Left hindlimb (tissue), 1 donor: ENCODE results near the gene RABL2A.
"Not testable (repeated sequence)": the region's sequence is repeated elsewhere in the genome, so short reads cannot be mapped to it uniquely, and the experiment has no call there.

Source experiments
- DNase-seq: peaks from one replicate; pipeline ENCODE4 v3.0.0-alpha.2; 2018

The RABL2A gene

DNA sequence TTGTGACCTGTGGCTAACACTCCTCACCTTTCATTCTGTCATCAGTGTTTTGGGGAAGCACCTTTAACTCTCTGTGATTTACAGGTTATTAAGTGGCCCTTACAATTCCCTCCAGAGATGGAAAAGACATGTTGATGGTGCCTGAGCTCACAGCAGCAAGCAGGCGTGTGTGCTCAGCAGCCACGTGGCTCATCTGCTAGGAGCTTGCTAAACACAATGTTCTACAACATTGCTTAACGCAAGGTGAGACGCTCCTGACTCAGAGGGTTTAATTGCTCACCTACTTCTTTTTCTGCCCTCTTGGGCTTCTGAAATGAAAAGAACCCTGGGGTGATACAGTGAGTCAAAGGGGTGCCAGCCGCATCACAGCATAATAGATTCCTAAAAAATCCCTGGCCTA, 6.1 kb upstream of the RABL2A start:
- DNase-seq = not testable (repeated sequence)

DNA sequence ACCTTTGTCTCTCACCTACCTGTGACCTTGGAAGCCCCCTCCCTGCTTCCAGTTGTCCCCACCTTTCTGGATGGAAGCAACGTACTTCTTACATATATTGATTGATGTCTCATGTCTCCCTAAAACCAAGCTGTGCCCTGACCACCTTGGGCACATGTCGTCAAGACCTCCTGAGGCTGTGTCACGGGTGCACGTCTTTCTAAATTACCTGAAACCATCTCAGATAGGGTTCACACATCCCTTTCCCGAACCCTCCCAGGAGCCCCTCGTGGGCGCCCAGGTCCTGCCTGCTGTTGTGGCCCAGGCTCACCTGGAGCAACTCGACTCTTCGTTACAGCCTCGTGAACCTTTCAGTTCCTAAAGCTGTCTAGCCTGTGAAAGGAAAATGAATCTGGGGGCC, 1.2 kb upstream of the RABL2A start:
- not testable (repeated sequence) for DNase-seq

DNA sequence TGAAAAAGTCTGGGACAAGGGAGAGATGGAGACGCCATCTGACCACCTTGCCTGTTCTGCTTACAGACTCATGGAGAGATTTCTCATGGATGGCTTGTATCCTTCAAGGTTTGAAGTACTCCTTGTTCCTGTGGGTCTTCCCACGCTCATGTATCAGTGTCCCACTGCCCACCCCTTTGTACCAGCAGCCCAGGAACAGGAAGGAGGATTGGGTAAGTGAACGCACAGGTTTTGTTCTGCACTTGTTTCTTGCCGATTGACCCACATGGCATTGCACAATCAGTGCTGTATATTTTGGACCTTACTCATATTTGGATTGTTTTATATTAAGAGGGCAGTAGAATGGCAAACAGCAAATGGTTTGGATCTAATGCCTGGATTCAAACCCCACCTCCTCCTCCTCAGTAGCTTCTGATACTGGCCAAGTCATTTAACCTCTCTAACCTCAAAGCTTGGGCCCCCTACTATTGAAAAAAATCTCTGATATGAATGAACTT, 5.8 kb downstream of the RABL2A start:
- DNase-seq = not testable (repeated sequence)

DNA sequence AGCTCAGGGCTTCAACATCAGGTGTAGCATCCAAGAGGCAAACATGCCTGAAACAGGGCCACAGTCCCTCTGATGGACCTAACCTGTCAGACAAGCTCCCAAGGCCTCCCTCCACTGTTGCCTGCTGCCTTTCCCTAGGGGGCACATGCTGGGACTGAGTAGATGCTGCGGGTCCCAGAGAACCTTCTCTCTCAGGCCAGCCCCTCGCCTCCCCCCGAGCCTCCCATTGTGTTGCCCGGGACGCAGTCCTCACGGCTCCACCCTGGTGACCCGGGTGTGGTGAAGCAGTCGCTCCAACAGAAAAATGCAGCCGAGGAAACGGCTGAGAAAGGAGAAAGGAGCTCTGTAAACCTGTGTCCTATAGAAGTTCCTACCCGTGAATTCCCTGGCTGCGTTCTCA, 8.3 kb downstream of the RABL2A start:
- DNase-seq = not testable (repeated sequence)

DNA sequence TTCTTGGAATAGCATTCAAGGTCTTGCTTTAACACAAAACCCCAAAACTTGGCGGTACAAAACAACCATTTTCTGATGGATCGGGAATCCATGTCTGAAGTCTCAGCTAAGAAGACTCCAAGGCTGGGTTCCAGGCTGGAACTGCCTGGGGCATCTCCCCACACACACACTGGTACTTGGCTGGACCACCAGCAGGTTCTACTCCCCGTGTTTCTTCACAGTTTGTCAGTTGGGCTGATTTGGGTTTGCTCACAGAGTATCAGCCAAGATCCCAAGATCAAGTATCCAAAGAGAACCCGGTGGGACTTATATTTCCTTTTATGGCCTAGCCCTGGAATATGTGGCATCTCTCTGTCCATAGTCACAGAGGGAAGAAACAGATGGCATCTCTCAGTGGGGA, 9.2 kb downstream of the RABL2A start:
- not testable (repeated sequence) for DNase-seq

DNA sequence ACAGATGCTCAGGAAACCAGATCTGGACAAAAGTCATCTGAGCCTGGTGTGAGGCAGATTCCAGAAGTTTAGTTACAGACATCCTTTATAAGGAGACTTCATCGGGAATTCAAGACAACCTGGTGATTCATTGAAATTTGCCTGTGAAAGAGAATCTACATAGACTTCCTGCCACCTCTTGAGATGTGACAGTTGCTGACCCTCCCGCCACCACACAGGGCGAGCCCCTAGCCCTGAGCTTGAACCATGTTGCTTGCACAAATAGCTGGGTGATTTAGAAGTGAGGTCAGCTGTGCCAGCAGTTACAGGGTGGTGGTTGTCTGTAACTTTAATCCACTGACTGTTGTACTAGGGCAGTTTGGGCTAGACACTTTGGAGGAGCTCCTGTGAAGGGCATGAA, 11.0 kb downstream of the RABL2A start:
- DNase-seq = not testable (repeated sequence)

- DNase-seq = not testable (repeated sequence)
Observed at GRCh38 chr2:113646217-113646616, 19.2 kb downstream of the RABL2A start.

DNA sequence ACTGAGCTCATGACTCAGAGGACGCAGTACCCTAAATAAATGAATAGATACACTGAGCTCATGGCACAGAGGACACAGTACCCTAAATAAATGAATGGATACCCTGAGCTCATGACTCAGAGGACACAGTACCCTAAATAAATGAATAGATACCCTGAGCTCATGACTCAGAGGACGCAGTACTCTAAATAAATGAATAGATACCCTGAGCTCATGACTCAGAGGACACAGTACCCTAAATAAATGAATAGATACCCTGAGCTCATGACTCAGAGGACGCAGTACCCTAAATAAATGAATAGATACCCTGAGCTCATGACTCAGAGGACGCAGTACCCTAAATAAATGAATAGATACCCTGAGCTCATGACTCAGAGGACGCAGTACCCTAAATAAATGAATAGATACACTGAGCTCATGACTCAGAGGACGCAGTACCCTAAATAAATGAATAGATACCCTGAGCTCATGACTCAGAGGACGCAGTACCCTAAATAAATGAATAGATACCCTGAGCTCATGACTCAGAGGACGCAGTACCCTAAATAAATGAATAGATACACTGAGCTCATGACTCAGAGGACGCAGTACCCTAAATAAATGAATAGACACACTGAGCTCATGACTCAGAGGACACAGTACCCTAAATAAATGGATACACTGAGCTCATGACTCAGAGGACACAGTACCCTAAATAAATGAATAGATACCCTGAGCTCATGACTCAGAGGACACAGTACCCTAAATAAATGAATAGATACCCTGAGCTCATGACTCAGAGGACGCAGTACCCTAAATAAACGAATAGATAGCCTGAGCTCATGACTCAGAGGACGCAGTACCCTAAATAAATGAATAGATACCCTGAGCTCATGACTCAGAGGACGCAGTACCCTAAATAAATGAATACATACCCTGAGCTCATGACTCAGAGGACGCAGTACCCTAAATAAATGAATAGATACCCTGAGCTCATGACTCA, 24.1 kb downstream of the RABL2A start:
- DNase-seq = not testable (repeated sequence)

DNA sequence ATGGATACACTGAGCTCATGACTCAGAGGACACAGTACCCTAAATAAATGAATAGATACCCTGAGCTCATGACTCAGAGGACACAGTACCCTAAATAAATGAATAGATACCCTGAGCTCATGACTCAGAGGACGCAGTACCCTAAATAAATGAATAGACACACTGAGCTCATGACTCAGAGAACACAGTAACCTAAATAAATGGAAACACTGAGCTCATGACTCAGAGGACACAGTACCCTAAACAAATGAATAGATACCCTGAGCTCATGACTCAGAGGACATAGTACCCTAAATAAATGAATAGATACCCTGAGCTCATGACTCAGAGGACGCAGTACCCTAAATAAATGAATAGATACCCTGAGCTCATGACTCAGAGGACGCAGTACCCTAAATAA, 25.5 kb downstream of the RABL2A start:
- not testable (repeated sequence) for DNase-seq

GRCh38 chr2:113656031-113656624, 29.1 kb downstream of the RABL2A start:
- not testable (repeated sequence) for DNase-seq

- DNase-seq = not testable (repeated sequence)
Observed at GRCh38 chr2:113657735-113658134, 30.7 kb downstream of the RABL2A start.

DNA sequence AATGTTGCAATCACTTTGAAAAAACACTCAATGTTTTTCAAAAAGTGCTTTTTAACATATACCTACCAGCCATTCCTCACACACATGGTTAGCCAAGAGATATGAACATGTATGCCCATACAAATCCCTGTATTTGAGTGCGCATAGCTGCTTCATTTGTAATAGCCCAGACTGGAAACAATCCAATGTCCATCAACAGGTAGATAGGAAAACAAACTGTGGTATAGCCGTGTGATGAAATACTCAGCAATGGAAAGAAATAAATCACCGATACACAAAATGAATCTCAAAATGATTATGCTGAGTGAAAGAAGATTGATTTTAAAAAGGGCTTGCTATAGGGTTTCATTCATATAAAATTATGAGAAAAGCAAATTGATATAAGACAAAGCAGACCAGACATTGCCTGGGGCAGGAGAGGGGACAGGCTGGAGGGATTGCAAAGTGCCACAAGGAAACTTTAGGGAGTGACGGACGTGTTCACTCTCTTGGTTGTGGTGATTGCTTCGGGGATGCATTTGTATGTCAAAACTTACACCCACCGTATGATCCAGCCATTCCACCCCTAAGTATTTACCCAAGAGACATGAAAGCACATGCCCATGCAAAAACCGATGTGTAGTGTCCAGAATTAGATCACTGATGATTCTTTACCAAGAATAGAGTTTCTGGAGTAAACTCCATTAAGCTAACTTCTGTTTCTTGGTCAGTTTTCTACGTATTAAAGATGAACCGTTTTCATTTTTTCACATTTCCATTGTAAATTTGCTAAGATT, 36.4 kb downstream of the RABL2A start:
- not testable (repeated sequence) for DNase-seq

DNA sequence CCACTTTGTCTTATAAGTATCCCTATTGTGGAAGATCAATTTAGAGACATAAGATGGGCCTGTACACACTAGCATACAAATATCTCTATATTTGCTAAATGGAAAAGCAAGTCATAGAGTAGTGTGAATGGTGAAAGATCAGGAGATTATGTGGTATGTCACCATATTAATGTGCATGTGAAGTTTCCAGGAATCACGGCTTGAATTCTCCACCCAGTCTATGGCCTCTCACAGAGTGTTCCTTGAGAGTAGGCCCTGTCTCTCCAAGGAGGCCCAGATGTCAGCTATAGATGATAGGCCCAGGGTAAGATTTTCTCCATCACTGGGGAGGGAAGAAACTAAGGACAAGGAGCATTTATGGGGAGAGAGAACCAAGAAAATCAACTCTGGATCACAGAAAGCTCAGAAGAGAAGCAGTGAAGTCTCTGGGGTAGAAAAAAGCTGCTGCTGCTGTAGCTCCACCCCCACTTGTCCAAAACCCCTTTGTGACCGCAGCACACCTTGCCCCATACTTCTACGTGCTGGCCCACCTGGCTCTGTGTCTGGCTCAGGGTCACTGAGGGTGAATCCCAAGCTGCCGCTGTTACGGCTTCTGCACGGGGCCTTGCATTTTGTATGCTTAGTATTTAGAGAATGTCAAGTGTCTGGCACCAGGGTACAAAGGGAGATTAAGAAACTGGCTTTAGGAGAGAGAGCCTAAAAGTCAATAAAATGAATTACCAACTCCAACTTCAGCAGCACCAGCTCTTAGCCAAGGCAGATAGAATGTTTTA, 37.9 kb downstream of the RABL2A start:
- DNase-seq = not testable (repeated sequence)

GRCh38 chr2:113669013-113669412, 41.9 kb downstream of the RABL2A start:
- not testable (repeated sequence) for DNase-seq

- no peak for DNase-seq
Observed at GRCh38 chr2:113672326-113672932, 45.4 kb downstream of the RABL2A start.

- no peak for DNase-seq
Observed at GRCh38 chr2:113675875-113676274, 48.8 kb downstream of the RABL2A start.

- no peak for DNase-seq
Observed at GRCh38 chr2:113676623-113677266, 49.7 kb downstream of the RABL2A start.

DNA sequence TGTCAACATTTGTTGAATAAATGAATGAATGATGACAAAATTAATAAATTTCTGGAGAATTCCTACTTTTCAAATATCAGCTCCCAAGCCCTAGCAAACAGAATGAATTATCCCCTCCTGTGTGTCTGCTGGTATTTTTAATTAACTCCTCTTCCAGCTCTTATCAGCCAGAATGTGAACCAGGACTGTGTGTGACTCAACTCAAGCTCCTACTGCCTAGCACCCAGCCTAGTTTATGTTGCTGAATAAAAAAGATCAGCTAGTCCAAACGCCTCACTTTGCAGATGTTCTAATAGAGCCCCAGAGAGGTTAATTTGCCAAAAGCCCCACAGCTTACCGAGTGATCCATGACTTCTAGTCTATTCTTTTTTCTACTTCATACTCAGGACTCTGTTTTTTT, 50.3 kb downstream of the RABL2A start:
- DNase-seq = no peak

DNA sequence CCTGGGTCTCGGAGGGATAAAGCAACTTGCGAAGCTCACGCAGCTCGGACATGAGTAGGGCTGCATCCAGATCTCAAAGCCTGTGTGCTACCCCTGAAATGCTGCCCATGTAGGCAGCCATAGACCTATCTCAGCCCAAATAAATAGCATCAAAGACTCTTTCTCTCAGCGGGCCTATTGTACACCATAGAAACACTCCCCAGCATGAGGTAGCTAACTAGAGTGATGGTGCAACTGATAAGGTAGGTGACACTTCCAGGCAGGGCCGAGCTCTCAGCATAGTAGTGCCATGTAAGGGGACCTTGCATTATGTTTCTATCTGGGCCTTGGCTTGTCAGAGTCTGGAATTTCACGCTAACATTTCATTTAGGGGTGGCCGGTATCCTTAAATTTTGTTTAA, 52.4 kb downstream of the RABL2A start:
- DNase-seq = no peak

DNA sequence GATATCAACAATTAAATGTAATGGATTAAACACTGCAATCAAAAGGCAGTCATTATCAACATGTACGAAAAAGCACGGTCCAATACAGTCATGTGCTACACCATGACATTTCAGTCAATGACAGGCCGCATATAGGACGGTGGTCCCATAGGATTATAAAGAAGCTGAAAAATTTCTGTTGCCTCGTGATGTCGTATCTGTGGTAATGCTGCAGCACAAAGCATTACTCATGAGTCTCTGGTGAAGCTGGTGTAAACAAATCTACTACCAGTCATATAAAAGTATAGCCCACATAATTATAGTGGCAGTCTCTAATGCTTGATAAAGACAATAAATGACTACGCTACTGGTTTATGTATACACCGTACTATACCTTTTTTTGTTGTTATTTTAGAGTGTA, 58.4 kb downstream of the RABL2A start:
- no peak for DNase-seq

- no peak for DNase-seq
Observed at GRCh38 chr2:113686537-113686936, 59.5 kb downstream of the RABL2A start.
